GM19238 (cell line): ENCODE results near the gene FTO.
"Not testable (repeated sequence)": the region's sequence is repeated elsewhere in the genome, so short reads cannot be mapped to it uniquely, and the experiment has no call there.

ENCODE experiments used
- DNase-seq: peaks from one replicate; pipeline ENCODE4 v3.0.0; 2011; ENCODE audit warnings: low spot score; ENCODE audit not compliant: insufficient read length

FTO gene

DNA sequence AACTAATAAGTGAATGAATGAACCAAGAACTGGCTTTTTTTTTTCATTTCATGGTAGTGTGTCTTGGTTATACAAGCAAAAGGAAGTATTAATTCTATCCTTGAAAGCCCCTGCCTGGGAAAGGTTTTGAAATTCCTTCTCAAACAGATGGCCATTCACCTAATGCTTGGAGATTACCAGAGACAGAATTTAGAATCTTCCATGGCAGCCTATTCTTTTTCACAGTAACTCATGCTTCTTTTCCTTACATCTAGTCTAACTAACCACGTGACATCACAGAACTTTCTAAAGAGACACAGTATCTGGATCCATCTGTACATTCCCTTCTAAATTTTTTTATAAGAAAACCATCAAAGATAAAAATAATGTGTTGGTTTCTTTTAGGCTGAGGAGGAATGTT lies 151.6 kb downstream of the FTO start:
- DNase-seq = no peak

DNA sequence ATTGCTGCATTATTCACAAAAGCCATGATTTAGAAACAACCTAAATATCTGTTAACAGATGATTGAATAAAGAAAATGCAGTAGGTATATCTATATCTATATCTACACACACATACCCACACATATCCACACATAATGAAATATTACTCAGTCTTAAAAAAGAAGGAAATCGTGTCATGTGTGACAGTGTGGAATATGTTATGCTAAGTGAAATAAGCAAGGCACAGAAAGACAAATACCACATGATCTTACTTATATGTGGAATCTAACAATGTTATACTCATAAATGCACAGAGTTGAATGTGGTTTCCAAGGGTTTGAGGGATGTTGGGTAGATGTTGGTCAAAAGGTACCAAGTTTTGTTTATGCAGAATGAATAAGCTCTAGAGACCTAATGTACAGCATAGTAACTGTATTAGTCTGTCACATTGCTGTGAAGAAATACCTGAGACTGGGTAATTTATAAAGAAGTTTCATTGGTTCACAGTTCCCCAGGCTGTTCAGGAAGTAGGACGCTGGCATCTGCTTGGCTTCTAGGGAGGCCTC lies 156.1 kb downstream of the FTO start:
- DNase-seq = no peak

DNA sequence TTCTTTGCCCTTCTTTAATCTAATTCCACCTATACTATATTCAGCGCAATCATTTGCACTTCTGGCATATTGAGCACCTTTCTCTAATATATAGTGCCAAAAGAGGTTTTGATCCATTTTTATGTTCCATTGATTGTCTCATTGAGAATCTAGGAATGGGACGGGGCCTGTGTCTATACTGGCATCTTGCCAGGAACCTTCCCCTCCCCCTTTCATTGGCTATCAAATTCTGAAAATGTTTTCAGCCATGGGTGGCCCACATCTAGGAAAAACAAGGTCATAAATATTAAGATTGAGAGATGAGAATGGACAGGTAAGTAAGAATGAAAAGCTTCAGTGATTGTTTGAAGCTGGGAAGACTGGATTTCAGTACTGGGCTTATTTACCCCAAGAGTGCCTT lies 159.9 kb downstream of the FTO start:
- no peak for DNase-seq

DNA sequence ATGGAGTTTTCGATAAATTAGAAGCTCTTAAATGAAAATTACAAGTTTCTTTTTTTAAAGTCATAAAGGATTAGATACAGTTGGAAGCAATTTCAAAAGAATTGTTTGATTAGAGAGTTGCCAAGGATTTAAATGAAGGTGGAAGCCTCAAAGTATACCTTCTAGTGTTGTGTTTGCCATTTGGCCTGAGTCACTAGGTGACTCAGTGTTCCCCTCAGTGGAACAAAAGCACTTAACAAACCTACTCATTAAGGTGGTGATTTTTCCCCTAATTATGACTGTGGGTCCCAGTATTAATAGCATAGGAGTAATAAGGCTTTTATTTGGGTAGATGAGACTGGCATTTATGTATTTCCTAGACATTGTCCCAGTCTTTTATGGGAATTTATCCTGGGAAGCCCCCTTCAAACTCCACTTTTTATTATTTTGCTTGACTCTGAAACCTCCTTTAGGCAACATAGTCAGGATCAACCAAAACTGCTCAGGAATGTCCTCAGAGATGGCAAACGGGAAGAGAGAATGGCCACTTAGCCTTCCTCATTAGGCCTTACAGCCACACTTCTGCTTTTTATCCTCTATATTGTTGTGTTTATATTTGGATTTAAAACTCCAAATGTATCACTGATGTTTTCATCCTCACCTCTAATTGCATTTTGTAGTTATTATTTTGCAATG lies 161.0 kb downstream of the FTO start:
- no peak for DNase-seq

DNA sequence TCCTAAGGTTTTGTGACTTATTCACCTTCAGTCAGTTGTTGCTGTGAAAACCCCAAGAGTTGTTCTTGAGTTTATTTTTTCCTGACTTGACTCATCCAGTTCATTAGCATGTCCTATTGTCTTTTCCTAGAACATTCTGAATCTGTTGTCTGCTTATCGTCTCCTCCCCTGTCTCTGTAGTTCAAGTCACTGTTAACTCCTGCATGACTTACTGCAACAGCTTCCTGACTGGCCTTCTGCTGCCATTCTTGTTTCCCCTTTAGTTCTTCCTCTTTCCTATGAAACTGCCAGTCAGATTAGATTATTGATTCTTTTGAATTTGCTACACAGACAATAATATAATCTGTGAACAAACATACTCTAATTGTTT lies 161.5 kb downstream of the FTO start:
- DNase-seq = peak; percentile 2

DNA sequence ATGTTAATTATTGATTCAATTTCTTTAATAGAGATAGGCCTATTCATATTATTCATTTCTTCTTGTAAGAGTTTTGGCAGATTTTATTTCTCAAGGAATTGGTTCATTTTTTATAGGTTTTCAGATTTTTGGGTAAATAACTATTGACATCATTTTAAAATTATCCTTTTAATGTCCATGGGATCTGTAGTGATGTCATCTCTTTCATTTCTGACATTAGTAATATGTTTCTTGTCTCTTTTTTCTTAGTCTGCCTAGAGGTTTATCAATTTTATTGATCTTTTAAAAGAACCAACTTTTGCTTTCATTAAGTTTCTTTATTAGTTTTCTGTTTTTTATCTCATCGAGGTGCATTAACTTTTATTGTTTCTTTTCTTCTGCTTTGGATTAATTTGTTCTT lies 162.6 kb downstream of the FTO start:
- no peak for DNase-seq

DNA sequence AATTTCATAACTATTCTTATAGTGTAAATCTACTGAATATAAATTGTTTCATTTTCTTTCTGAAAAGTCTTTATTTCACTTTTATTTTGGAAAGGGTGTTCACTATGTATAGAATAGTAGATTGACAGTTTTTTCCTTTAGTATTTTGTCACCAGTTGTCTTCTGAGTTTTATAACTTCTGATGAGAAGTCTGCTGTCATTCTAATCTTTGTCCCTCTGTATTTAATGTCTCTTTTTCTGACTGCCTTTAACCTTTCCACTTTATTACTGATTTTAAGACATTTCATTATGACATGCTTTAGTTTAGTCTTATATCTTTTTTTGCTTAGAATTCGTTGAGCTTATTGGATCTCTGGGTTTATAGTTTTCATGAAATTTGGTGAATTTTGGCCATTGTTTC lies 166.9 kb downstream of the FTO start:
- DNase-seq = no peak

DNA sequence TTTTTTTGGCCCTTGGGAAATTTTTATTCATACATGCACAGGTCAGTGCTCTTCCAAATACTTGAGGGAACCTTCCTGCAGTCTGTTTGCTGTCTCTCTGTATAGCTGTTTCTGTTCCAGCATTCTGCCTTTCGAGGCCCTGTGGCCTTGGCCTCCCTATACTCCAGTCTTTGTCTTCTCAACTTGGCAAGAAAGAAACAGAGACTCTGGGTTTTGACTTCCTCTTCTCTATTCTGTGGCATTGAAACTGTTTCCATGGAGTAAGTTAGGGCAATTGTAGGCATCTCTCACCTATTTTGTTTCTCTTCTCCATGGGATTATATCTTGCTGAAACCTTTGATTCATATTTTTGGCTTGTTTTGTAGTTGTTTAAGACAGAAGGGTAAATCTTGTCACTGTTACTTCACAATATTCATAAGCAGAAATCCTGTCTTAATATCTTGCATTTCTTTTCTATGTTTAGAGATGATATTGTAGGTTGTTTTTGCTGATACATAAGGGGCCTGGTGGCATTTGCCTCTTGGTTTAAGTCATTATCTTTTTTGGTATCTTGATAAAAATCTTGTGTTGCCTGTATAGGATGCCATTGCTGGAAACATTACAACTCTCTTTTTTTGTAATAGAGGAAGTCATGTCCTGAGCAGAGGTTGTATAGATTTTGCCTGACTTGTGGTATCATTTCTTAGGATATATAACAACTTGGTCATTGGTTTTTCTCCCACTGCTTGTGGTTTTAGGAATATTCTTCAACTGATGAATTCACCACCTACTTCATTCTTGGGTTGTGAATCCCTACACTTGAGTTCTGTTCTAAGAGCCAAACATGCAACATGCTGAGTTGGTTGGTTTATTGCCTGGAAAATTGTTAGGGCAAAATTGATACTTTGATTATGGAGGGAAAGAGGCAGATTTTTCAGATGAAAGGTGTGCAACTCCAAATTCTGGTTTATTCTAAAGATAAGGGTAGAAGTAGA lies 168.6 kb downstream of the FTO start:
- no peak for DNase-seq

DNA sequence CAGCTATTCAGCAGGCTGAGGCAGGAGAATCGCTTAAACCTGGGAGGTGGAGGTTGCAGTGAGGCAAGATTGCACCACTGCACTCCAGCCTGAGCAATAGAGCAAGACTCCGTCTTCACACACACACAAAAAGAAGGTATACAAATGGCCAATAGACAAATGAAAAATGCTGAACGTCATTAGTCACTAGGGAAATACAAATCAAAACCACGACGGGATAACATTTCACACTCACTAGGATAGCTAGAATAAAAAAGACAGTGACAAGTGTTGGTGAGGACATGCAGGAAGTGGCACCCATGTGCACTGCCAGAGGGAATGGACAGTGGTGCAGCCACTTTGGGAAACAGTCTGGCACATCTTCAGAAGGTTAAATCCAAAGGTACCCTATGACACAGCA lies 172.9 kb downstream of the FTO start:
- no peak for DNase-seq

DNA sequence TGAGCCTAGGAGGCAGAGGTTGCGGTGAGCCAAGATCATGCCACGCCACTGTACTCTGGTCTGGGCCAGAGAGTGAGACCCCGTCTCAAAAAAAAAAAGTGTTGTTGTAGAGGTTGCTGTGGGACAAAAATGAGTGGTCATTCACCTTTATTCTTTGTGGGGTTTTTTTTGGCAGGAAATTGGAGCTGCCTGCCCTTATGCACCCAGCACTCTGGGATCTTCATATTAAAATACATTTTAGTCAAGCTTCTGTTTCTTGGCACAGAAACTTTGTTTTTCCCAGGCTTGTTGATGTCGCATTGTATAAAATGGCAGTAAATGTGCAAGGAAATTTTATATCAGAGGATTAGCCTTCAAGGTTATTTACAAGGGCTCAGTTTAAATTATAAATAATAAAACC lies 174.3 kb downstream of the FTO start:
- DNase-seq = no peak

DNA sequence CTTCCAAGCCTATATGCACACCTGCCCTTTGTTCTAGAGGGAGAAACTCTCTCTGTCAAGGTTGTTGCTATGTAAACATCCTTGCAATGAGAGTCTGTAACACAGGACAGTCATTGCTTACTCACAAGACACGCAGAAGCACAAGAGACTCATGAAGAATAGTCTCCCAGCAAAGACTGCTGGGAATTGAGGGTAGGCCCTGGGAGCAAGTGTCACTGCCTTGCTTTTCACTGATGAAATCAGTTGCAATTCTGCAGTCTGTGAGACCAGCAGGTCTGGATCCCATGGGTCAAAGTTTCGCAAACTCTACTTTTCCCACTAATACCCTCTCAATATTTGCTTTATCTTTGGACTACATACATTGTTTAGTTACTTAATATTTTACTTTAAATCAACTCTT lies 177.4 kb downstream of the FTO start:
- no peak for DNase-seq

DNA sequence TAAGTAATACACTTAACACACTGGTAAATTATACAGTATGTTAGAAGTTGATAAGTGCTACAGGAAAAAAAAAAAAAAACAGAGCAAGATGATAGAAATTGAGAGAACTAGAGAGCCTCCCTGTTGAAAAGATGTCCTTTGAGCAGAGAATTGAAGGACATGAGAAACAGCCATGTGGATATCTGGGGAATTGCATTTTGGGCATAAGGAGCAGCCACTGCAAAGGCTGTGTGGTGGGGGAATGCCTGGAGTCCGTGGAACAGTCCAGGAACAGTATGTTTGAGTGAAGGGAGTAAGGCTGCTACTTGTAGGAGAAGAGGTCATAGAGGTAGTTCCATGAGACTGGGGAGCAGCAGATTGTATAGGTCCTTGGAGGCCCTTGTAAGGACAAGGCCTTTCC lies 178.4 kb downstream of the FTO start:
- no peak for DNase-seq

DNA sequence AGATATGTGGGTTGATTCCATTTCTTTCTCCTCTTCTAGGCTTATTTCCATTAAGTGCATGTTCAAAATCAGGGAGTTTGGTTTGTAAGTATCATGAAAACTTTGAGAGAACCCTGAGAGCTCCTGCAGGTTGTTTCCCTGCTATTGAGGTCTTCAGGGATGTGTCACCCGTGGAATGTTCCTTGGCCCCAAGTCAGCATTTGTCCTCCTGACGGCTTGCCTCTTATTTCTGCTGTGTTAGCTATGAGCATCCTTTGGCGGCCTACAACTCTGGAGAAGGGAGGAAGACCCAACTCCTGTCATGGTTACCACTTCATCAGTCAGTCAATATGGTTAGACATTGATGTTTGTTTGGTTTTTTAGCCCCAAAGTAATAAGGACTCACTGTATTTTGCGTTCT lies 180.8 kb downstream of the FTO start:
- DNase-seq = no peak

DNA sequence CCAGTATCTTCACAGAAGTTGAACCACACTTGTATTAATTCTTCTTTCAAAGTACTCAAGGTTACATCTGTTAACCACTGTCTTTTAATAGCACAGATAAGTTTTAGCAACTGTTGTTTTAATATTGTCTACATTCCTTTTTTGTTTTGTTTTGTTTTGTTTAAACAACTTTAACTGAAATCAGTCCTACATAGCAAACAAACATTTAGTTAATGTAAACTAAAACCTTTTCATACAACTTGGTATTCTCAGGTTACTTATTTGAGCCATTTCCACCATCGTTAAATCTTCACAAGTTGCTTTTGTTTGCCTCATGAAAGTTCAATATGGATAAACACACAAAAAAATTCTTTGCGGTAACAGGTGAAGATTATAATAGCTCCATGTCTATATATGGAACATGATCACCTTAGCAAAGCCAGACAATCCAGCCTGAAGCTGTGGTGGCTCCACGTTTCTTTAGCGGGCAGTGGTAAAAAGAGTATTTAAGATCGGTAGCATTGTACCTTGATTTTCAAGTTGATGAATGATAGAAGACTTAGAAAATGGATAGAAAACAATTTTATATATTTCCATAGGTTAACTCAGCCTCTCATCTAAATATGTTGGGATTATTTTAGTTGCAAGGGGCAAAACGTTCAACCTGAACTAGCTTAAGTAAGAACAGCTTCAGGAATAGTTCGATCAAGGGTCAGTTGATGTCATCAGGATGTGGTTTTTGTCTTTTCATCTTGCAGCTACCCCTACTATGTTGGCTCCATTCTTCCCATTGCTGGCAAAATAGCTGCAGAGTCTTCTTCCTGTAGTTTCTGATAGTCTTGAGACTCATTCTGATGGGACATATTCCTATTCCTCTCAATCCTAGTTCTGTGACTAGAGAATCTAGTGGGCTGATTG lies 182.8 kb downstream of the FTO start:
- DNase-seq = no peak

DNA sequence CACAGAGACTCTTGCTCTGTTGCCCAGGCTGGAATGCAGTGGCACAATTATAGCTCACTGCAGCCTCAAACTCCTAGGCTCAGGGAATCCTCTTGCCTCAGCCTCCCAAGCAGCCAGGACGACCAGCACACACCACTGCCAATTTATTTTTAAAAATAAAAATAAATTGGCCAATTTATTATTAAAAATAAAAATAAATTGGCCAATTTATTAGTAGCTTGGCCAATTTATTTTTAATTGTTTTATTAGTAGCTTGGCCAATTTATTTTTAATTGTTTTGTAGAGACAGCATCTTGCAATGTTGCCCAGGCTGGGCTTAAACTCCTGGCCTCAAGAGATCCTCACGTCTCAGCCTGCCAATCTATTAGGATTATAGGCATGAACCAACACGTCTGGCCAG lies 184.3 kb downstream of the FTO start:
- no peak for DNase-seq

DNA sequence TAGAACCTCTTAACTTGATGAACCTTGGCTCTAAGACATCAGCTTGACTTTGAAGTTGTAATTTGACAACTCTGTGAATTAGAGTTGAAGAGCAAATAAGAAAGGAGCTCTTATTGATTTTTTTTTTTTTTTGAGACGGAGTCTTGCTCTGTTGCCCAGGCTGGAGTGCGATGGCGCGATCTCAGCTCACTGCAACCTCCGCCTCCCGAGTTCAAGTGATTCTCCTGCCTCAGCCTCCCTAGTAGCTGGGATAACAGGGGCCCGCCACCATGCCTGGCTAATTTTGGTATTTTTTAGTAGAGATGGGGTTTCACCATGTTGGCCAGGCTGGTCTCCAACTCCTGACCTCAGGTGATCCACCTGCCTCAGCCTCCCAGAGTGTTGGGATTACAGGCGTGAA lies 186.9 kb downstream of the FTO start:
- not testable (repeated sequence) for DNase-seq

DNA sequence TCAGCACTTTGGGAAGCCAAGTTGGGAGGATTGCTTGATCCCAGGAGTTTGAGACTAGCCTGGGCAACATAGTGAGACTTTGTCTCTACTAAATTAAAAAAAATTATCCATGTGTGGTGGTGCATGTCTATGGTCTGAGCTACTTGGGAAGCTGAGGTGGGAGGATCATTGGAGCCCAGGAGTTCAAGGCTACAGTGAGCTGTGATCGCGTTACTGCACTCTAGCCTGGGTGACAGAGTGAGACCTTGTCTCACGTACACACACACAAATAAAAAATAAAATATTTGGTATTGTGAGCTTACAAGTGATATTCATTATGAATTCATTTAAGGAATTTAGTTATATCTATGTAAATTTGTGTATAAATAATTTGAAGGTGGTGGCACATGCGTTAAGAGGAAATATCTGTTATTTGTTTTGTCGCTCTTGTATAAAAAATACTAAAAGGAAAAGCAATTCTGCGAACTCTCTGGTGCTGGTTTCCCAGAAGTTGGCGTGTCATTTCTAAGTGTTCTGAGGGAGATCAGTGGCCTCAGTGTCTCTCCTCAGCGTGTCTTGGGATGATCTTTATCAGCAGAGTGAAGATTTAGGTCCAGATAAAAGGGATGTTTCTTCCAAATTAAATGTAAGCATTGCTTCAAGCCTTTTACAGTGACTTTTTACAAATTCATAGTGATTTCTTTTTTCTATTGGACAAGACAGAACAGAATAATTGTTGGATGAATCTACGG lies 187.6 kb downstream of the FTO start:
- no peak for DNase-seq

DNA sequence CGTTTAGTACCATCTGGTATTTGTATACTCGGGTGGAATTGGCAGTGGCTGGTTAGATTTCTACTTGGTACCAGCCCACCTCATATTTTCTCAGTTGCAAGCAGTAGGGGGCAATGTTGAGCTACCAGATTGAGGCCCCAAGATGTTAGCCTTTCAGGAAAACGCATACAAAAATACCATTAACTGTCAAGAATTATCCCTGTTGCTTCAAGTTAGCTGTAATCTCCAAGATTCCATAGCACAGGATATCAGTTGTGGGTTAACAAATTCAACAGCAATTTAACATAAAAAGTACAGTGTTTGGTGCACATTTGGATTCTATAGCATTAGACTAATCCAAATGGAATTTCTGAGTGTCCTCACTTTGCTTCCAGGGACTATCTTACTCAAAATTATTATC lies 188.2 kb downstream of the FTO start:
- no peak for DNase-seq

DNA sequence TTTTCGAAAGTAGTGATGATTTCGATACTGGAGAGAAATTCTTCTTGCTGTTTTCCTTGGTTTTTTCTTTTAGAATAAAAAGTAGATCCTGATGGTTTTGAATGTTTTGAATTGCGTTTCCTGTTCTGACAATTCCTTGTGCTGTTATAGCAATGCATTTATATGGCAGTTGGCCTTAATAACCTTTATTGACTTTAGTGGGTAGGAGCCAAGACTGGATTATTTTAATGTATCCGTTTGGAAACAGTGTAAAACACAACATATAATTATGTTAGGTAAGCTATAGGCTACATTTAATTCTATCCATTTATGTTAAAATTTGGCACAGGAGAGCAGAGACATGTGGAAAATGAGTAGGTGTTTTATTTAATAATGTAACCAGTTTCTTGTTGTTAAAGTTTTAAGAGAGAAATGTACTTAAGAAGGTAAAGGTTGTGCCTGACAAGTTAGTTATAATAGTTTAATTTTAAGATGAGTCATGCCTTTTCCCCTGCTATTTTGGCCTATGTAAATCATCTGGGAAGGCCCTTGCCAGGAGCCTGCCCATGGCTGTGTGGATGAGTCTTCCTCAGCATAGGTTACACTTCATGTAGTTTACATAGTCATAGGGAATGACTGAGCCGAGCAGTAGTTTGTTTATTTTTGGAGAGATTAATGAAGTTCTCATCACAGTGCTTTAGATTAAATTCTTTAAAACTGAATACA lies 189.9 kb downstream of the FTO start:
- DNase-seq = no peak

DNA sequence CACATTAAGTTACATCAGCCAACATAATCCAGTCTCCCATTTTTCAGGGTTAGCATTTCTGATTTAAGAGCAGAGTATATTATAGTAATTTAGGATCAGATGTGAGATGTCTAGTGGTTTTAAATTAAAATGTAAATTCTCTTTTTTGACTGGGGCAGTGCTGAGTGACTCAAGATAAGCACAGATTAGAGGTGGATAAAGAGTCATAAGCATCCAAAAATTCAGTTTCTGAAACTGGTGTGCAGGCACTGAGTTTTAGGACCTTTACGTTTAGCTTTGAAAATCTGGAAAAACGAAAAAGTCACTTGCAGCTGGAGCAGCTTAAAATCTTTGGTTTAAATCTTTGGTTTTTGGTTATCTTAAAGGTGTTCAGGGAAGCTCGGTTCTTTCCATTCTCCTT lies 190.7 kb downstream of the FTO start:
- no peak for DNase-seq
